VCaP (cell line): ENCODE results near the gene LAMA5.

Experiments
- H3K27ac ChIP-seq: fragments of 450-650 bp; 2 replicates; pipeline ENCODE4 v1.5.1; 2017
- CTCF ChIP-seq: fragments of 450-650 bp; conservative IDR thresholded peaks from 2 replicates; pipeline ENCODE4 v1.5.1; 2017; ENCODE audit warnings: mild to moderate bottlenecking, moderate library complexity

LAMA5 gene

GRCh38 chr20:62391165-62392076 is 24.3 kb upstream of the LAMA5 start:
- H3K27ac ChIP-seq = peak overlapping the region; percentile 92
- TF ChIP-seq CTCF = no peak

- peak overlapping the region; percentile 92 for H3K27ac ChIP-seq
- TF ChIP-seq CTCF = no peak
Observed at GRCh38 chr20:62390317-62391164, 23.4 kb upstream of the LAMA5 start.

- no peak for TF ChIP-seq CTCF
- peak overlapping the region; percentile 92 for H3K27ac ChIP-seq
Observed at GRCh38 chr20:62389601-62390087, 22.5 kb upstream of the LAMA5 start.

- peak; percentile 20; the same call in 1 of the 2 replicates for TF ChIP-seq CTCF
- H3K27ac ChIP-seq = peak overlapping the region; percentile 92
Observed at GRCh38 chr20:62388839-62389600, 21.9 kb upstream of the LAMA5 start.

GRCh38 chr20:62387933-62388635 is 21.0 kb upstream of the LAMA5 start:
- peak overlapping the region; percentile 92 for H3K27ac ChIP-seq
- no peak for TF ChIP-seq CTCF

- H3K27ac ChIP-seq = peak overlapping the region; percentile 92
- TF ChIP-seq CTCF = no peak
Observed at GRCh38 chr20:62387219-62387913, 20.3 kb upstream of the LAMA5 start.
